GM18505 (cell line): ENCODE measurements around the gene LRP1B.
A peak's percentile ranks its signal among the peaks of the same experiment; 100 is the strongest.

Source experiments
- ATAC-seq: cut with Tn5 transposase; IDR thresholded peaks from one replicate; pipeline ENCODE4 v1.9.1; 2021; ENCODE audit not compliant: unreplicated experiment
- POLR2A ChIP-seq: IDR thresholded peaks from 4 replicates; pipeline ENCODE4 v1.6.1; 2011; ENCODE audit warnings: borderline replicate concordance; ENCODE audit not compliant: insufficient read depth, insufficient read length; ENCODE audit errors: extremely low read depth

LRP1B gene

DNA sequence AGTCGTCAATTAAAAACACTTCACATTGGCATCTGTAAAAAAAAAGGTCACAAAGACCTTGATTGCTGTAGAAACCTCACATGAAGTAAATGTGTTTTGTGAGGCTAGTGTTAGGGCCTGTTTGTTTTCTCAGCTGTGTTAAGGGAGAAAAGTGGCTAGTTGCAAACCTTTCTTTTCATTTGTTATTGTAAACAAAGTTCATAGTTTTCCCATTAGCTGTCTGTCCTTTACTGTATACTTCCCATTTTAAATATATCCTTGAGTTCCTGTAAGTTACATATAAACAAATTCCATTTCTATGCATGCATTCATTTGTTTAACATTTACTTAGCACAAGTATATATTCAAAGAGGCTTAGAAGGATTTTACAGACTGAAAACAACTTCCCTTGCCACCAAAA is 1250.2 kb downstream of the LRP1B start:
- no peak for TF ChIP-seq POLR2A
- no peak for ATAC-seq

DNA sequence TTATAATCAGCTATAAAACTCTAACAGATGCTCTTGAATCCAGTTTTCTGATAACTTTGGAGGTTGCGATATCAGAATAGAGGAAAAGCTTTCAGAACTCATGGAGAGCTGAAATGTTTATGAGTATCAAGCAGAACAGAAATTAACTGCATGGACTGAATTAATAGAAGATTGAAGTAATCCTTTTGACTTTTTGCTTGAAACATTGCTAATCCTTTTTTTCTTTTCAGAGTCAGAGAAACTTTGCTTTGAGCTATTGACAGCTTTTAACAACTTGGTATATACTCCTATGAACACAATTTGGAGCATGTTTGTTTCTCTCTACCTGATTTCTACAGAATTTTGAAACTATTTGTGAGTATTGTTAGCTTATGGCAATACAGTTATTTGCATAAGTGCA is 1254.8 kb downstream of the LRP1B start:
- ATAC-seq, result no peak
- no peak for TF ChIP-seq POLR2A

DNA sequence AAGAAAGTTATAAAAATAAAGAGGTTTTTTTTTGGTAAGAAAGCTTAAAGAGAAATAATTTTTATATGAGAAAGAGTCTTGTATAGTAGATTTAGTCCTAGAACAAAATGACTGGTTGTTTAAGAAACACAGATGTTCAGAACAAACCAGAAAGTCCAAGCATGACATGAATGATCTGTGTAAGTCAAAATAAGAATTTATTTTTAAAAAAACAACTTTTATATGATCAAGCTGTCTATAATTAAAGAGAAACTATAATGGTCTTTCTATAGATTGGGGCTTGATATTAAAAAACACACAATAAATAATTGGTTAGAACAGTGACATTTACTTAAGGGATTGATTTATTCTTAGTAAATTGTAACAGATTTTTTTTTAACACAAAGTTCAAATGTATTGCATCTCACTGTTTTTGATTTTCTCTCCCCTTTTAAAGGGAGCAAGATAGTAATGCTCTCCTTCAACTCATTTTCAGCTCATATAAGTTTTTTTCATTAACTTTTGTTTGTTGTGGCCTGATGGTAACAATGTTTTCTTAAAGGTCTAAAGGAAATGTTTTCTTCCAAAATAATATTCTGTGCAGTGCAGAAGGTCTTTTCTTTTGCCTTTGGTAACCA is 1256.8 kb downstream of the LRP1B start:
- no peak for TF ChIP-seq POLR2A

DNA sequence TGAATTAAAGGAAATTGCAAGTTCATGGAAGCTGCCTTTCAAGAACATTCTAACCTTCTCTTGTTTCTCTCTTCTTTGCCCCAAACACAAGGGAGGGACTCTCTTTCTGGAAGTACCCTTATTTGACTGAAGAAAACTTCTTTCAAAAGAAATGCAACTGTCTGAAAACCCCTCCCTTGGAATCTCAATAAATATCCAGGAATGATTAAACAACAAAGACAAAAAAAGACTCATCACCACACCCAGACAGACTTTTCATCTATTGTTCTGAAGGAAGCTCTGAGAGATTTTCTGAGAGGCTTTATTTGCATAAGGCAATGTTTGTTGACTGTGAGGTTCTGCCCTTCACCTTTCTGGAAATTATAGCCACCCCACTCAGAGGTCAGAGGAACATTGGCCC is 1260.9 kb downstream of the LRP1B start:
- no peak for ATAC-seq
- TF ChIP-seq POLR2A, result no peak

More for the DNA sequence above, 1256.8 kb downstream of the LRP1B start:
- no peak for ATAC-seq

DNA sequence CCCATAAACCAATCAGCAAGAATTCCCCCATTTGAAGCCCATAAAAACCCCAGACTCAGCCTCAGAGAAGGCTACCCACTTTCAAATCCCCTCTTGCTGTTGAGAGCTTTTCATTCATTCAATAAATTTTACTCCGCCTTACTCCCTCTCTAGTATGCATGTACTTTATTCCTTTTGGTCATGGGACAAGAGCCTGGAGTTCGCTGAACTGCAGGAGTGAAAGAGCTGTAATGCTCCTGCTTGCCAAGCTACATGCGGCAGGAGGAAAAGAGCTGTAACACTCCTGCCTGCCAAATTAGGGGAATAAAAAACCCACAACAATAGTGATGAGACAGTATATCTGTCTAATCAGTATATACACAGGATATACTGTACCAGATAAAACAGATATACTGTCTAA is 1261.7 kb downstream of the LRP1B start:
- no peak for ATAC-seq

DNA sequence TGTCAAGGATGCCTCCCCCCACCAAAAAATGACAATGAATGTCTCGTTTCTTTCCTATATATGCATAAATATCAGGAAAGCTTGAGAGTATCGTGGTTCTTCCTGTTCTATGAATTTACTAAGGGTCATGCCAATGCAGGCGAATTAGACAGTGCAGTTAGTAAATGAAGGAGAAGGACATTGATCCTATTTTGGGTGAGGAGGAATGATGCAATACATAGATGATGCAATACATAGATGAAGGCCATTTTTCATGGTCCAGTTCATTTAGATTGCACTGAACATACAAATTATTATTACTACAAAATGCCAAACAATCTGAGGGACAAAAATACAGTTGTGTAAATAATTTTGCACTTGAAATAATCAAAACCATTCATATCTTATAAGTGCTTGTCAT is 1265.0 kb downstream of the LRP1B start:
- TF ChIP-seq POLR2A, result no peak
- no peak for ATAC-seq

More for the DNA sequence above, 1261.7 kb downstream of the LRP1B start:
- no peak for TF ChIP-seq POLR2A

DNA sequence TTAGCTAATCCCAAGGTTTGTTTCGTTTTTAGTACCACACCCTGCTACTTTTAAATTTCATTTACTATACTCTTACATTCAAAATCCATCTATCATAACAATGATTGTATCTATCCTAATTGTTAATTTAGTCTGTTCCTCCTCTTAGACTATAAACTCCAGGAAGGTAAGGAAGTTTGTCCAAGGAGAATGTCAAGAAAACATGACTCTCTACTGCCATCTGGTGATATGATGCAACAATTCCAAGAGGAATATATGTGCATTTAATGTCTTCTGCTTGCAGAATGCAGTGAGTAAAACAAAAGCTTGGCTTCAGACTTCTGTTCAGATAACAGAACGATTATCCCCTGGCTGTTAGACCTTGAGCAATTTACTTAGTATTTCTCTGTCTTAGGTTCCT is 1267.1 kb downstream of the LRP1B start:
- peak; percentile 90 for ATAC-seq
- no peak for TF ChIP-seq POLR2A

DNA sequence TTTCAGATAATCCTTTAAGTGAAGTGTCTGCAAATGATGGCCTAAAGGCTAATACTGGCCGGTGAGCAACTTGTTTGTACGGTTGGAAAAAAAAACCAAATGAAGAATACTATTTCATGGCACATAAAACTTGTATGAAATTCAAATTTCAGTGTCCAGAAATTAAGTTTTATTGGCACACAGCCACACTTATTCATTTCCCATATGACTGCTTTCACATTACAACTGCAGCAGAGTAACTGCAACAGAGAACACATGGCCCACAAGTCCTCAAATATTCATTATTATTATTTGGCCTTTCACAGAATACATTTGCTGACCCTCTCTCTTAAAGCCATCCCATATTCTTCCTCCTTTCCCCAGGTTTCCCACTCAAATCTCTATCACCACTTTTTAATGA is 1268.6 kb downstream of the LRP1B start:
- no peak for TF ChIP-seq POLR2A
- no peak for ATAC-seq

DNA sequence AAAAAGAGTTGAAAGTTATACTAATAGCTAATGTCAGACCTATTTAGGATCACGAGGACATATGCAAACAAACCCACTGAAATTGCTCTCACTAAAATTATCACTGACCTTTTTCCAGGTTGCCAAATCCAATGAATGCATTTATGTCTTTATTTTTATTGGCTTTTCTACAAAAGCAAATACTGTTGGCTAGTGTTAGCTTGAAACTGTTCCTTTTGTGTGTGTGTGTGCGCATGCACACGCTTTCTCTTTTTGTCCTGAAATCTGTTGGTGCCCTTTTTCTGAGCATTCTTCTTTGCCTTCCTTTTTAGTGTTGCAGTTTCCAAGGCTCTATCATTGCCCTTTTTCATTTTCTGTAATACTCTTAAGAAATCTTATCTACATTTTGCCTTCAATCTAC is 1269.2 kb downstream of the LRP1B start:
- ATAC-seq, result no peak
- no peak for TF ChIP-seq POLR2A

DNA sequence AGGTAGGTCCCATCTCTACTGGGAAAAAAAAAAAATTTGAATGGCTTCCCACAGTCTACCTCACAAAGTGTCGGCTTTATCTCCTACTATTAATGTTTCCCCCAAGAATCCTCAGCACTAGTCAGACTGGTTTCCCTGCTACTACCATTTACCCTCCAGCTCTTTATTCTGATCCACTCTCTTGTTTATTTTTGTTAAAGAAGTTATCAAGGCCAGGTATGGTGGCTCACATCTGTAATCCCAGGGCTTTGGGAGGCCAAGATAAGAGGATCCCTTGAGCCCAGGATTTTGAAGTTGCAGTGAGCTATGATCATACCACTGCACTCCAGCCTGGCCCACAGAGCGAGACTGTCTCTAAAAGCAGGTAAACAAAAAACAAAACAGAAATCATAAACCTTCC is 1275.3 kb downstream of the LRP1B start:
- no peak for ATAC-seq
- TF ChIP-seq POLR2A, result no peak

DNA sequence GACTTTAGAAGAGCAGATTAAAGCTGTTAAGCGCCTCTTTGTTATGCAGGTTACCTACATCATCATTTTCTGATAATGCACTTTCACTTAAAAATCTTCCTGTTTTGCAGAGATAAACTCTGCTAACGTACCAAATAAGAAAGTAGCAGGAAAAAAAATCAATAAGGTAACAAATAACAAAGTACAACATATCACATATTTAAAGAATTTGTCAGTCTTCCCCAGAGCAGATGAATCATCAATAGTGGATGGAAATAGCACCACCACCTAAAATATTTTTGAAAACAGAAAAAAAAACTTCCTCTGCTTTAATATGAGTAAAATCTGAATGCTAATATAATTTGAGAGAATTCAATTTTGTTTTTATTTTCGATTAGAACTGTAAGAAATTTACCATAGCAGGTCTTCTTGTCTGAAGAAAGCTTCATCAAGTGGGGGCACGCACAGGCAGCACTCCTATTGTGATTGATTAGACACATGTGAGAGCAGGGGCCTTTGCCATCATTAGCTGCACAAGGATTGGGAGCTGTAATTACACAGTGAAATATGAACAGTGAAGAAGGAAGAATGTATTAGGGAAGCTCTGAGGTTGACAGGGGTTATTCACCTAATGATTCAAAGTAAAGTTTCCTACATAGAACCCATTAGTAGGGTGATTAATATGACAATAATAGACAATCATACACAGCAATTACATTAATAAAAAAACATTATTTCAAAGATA is 1279.4 kb downstream of the LRP1B start:
- TF ChIP-seq POLR2A, result no peak
- ATAC-seq, result no peak

DNA sequence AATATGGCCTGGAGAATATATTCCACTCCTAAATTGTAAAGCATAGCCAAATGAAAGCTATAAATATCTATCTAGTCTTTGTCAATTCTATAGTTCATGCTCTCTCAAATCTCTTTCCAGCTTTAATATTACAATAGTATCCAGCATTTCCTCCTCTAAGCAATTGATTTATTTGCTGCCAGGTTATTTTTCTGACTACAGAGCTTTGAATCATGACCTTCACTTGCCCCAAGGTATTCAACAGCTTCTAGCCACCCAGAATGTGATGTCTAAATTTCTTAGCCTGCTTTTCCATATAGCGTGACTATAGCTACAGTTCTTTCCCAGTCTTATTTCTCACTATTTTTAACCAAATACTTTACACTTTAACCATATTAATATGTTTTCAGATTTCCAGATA is 1287.6 kb downstream of the LRP1B start:
- ATAC-seq, result no peak
- no peak for TF ChIP-seq POLR2A

DNA sequence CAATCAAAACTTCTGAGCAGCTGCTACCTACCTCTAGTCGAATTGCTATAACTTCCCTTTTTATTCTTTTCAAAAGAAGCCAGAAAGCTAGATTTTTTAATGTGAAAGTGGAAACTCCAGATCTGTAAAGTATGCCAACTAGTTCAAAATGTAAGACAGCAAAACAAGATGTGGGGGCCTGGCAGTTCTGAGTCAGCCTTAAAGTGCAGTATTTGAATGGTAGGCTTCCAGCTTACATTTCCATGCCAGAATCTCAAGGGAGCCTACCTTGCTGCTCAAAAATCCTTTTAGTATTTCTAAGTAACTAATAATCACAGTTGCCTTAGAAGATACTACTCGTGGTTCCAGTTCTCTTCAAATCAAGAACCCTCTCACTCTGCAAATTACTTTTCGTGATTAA is 1288.7 kb downstream of the LRP1B start:
- ATAC-seq, result no peak
- no peak for TF ChIP-seq POLR2A

DNA sequence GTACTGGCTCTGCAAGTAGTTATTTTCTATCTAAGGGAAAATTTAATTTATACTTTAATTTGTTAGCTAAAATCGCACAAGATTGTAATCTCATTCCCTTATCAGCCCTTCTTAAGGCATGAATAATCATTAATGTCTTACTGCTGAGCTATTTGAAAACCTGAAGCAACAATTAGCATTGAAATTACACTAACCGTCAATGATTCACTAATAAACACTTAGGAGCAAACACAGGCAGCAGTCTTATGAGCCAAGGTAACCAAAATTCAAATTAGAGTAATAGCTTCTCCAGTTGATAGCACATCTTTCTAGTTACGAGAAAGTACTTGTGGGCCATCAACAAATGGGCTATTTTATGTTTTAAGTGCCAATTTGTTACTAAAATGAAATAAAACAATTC is 1289.7 kb downstream of the LRP1B start:
- ATAC-seq, result no peak
- no peak for TF ChIP-seq POLR2A

DNA sequence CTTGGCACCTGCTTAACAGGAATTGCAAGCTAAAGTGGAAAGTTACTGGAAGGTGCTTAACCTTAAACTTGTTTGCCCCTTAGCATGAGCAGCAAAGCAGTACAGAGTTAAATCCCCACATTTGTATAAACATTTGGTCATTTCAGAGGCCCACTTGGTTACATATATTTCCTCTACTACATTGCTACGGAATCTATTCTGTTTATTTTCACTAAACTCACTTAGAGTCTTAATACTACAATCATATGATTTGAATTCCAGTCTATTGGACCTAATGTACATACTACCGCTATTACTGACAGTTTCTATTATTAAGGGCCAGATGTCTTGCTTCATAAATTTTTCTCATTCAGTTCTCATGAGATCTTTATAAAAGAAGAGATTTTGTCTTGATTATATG is 1294.0 kb downstream of the LRP1B start:
- ATAC-seq, result no peak
- no peak for TF ChIP-seq POLR2A

DNA sequence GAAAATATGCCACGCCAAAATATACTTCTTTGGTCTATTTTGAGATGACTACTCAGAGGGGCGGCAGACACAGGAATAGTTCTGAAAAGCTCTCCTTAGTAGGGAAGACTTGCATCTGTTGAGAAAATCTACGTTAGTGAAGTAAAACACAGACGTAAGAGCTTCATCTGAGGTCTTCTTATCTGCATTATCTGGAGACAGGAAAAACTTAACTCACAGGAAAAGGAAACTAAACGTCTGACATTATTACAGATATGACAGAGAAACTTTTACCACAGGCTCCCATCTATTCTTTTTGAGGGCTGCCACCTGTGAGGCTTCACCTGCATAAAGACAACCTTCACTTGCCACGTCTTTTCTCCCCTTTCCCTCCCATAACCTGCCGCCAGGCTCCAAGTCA is 1295.7 kb downstream of the LRP1B start:
- no peak for ATAC-seq
- no peak for TF ChIP-seq POLR2A

DNA sequence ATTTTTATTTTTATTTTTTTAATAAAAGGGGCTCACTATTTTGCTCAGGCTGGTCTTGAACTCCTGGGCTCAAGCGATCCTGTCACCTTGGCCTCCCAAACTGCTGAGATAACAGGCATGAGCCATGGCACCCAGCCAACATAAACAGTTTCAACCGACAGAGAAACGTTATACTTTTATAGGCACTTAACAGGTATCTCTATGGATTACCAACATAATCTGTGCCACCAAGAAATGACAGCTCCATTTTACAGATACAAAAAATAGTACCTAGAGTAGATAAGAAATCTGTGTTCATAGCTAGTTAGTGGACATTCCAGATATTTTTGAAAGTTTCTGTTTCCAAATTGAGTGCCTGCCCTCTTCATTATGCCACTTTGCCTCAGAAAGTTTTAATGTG is 1316.7 kb downstream of the LRP1B start:
- no peak for ATAC-seq
- no peak for TF ChIP-seq POLR2A
